Loucy (cell line): Measurements from ENCODE around the gene IGFBP1.

Experiments used
- CTCF ChIP-seq: fragments of 200-600 bp; sonication (generic); conservative IDR thresholded peaks from 2 replicates; pipeline ENCODE4 v1.5.1; 2014; ENCODE audit warnings: mild to moderate bottlenecking, antibody characterized with exemption, low read length
- EZH2phosphoT487 ChIP-seq: fragments of 200-600 bp; IDR thresholded peaks from 2 replicates; pipeline ENCODE4 v1.6.1; 2018; ENCODE audit warnings: antibody characterized with exemption, mild to moderate bottlenecking, moderate library complexity, borderline replicate concordance

- TF ChIP-seq CTCF (no peak), EZH2phosphoT487 (no peak)
These were observed 31.7 kb downstream of the IGFBP1 start for GRCh38 chr7:45919993-45920459.
